ENCODE data around the gene SYCP3. TPM values are rescaled to one million over a fixed set of nuclear protein-coding genes. Genes with fewer than 3 reads are reported as not detected.

Gene SYCP3
- total and polyA plus RNA-seq, 2 donors (not counting 1 experiment from before 2014, with no cell fraction given) = 0.02 to 0.17 TPM

DNA sequence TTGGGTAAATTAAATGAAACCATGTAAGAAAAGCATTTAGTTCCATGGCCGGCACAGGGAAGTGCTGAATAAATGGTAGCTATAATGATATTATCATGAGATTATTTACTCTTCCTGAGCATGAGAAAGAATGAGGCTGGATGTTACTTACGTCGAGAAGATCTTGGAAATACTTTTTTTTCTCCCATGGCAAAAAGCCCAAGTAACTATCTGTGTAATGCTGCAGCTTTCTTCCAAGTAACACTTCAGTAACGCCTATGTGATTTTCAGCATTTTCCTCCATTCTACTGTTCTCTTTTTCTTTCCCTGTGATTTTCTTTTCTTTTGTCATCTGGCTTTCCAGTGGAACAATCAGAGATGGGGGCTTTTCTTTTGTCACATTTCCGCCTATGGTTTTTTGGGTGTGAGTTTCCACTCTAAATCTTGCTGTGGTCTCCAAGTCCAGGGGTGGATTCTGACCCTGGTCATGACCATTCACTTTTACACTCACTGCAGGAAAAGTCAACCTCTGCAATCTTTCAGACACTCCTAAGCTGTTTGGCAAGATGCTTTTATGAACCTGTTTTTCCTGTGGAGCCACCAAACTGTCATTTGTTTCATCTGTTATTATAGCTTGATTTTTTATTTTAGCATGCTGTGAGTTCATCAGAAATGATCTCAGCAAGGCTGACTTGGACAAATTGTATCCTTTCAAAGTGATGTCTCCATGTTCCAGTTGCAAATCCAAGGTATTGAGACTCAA is 25.0 kb upstream of the SYCP3 start:
- H3K27ac ChIP-seq (ENCODE audit: insufficient read depth, low read length) = no peak overlapping the region
- TF ChIP-seq EZH2 (IDR thresholded peaks at IDR 0.05; ENCODE audit: low read length, missing control alignments) = no peak
- TF ChIP-seq, protein P1, sequence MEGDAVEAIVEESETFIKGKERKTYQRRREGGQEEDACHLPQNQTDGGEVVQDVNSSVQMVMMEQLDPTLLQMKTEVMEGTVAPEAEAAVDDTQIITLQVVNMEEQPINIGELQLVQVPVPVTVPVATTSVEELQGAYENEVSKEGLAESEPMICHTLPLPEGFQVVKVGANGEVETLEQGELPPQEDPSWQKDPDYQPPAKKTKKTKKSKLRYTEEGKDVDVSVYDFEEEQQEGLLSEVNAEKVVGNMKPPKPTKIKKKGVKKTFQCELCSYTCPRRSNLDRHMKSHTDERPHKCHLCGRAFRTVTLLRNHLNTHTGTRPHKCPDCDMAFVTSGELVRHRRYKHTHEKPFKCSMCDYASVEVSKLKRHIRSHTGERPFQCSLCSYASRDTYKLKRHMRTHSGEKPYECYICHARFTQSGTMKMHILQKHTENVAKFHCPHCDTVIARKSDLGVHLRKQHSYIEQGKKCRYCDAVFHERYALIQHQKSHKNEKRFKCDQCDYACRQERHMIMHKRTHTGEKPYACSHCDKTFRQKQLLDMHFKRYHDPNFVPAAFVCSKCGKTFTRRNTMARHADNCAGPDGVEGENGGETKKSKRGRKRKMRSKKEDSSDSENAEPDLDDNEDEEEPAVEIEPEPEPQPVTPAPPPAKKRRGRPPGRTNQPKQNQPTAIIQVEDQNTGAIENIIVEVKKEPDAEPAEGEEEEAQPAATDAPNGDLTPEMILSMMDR (conservative IDR thresholded peaks at IDR 0.05 in 1 of 2, IDR thresholded peaks at IDR 0.05 in 1 of 2; ENCODE audit: low read depth in 1 of 2, low read length in 2 of 2) = no peak
- DNase-seq (ENCODE audit: low read depth in 2 of 2) = peak in 1 of 2 donors; percentile 5

DNA sequence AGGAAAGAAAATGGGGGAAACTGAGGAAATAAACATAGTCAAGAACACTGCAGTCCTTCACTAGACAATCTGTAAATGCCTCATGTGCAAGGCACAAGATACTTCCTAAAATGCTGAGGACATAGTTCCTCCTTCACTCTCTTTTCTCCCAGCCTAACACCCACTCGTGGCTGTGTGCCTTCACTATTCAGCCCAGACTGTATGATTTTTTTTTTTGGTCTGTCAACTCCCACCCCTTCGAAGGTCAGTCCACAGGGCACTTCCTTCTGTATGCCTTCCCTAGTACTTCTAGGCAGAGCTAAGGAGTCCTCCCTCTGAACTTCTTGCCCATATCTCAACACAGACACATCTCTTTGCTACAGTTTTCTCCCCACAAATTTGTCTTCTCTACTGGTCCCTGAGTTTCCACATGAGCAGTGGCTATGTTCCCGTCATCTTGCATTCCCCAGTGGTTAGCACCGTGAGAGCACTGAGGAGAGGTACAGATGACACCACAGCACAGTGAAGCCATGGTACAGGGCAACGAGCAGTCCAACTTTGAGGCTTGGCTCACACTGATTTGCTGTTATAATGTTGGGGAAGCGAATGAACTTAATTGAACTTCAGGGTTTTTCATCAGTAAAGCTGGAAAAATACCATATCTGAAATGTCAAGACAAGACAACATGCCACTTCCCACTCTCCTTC is 24.1 kb upstream of the SYCP3 start:
- H3K4me1 ChIP-seq (ENCODE audit: control insufficient read depth, extremely low read depth, insufficient read depth, low read length) = no peaks in the 10 kb centered on the region
- no peaks in the 10 kb centered on the region for H3K9me3 ChIP-seq (ENCODE audit: control insufficient read depth, insufficient read depth, low read depth, low read length)
- no peak overlapping the region for H3K4me3 ChIP-seq (replicated peaks in 1 of 4; ENCODE audit: control extremely low read depth in 1 of 4, insufficient read depth in 1 of 4, low read depth in 3 of 4, low read length in 4 of 4)
- H2AFZ ChIP-seq (ENCODE audit: low read length) = no peak overlapping the region
- H3K36me3 ChIP-seq (ENCODE audit: control insufficient read depth, insufficient read depth, low read length) = peaks cover 2% of the 10 kb centered on the region
- H3K9ac ChIP-seq (ENCODE audit: insufficient read depth, low read length) = no peak overlapping the region
- H4K20me1 ChIP-seq (ENCODE audit: control insufficient read depth, extremely low read depth, insufficient read depth, low read length) = no peaks in the 10 kb centered on the region
- H3K4me2 ChIP-seq (ENCODE audit: extremely low read depth, insufficient read depth, low read length) = no peak overlapping the region
- TF ChIP-seq, protein P1 (conservative IDR thresholded peaks at IDR 0.05 in 1 of 2, IDR thresholded peaks at IDR 0.05 in 1 of 2; ENCODE audit: low read depth in 1 of 2, low read length in 2 of 2) = no peak
- TF ChIP-seq EZH2 (IDR thresholded peaks at IDR 0.05; ENCODE audit: low read length, missing control alignments) = no peak
- no peak for DNase-seq (ENCODE audit: low read depth in 2 of 2)
- no peaks in the 10 kb centered on the region for H3K79me2 ChIP-seq (ENCODE audit: control insufficient read depth, insufficient read depth, low read length)
- H3K27ac ChIP-seq (ENCODE audit: insufficient read depth, low read length) = no peak overlapping the region
- H3K27me3 ChIP-seq (ENCODE audit: control insufficient read depth, insufficient read depth, low read length) = no peaks in the 10 kb centered on the region

More for the DNA sequence above, 25.0 kb upstream of the SYCP3 start:
- Histone ChIP-seq H3K27me3 (ENCODE audit: control insufficient read depth, insufficient read depth, low read length) (no peaks in the 10 kb centered on the region), H3K4me1 (ENCODE audit: control insufficient read depth, extremely low read depth, insufficient read depth, low read length) (no peaks in the 10 kb centered on the region), H3K4me3 (replicated peaks in 1 of 4; ENCODE audit: control extremely low read depth in 1 of 4, insufficient read depth in 1 of 4, low read depth in 3 of 4, low read length in 4 of 4) (no peak overlapping the region), H3K9ac (ENCODE audit: insufficient read depth, low read length) (no peak overlapping the region), H3K4me2 (ENCODE audit: extremely low read depth, insufficient read depth, low read length) (no peak overlapping the region), H2AFZ (ENCODE audit: low read length) (no peak overlapping the region), H3K9me3 (ENCODE audit: control insufficient read depth, insufficient read depth, low read depth, low read length) (no peaks in the 10 kb centered on the region), H3K36me3 (ENCODE audit: control insufficient read depth, insufficient read depth, low read length) (no peaks in the 10 kb centered on the region), H3K79me2 (ENCODE audit: control insufficient read depth, insufficient read depth, low read length) (no peaks in the 10 kb centered on the region), H4K20me1 (ENCODE audit: control insufficient read depth, extremely low read depth, insufficient read depth, low read length) (no peaks in the 10 kb centered on the region)

DNA sequence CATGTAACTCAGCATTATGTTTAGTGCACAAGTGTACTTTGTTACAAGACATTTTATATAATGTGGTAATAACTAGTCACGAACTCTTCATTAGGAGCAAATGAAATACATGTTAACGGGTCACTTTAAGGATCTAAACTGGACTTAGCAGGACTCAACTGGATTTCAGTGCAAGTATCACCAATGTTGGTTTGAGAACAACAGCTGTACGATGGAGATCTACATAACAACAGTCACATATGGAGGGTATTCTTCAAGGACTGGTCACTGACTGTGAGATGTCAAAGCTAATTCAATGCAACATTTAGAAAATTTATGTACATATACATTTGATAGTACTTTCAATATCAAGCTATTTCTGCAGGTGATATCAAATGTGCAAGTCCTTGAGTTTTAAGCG is 22.5 kb upstream of the SYCP3 start:
- no peak for TF ChIP-seq EZH2 (IDR thresholded peaks at IDR 0.05; ENCODE audit: low read length, missing control alignments)
- no peaks in the 10 kb centered on the region for H3K9me3 ChIP-seq (ENCODE audit: control insufficient read depth, insufficient read depth, low read depth, low read length)
- H2AFZ ChIP-seq (ENCODE audit: low read length) = no peak overlapping the region
- H3K9ac ChIP-seq (ENCODE audit: insufficient read depth, low read length) = no peak overlapping the region
- no peak overlapping the region for H3K4me2 ChIP-seq (ENCODE audit: extremely low read depth, insufficient read depth, low read length)
- no peak overlapping the region for H3K27ac ChIP-seq (ENCODE audit: insufficient read depth, low read length)
- no peak for DNase-seq (ENCODE audit: low read depth in 2 of 2)
- no peak overlapping the region for H3K4me3 ChIP-seq (replicated peaks in 1 of 4; ENCODE audit: control extremely low read depth in 1 of 4, insufficient read depth in 1 of 4, low read depth in 3 of 4, low read length in 4 of 4)
- H3K4me1 ChIP-seq (ENCODE audit: control insufficient read depth, extremely low read depth, insufficient read depth, low read length) = no peaks in the 10 kb centered on the region
- H4K20me1 ChIP-seq (ENCODE audit: control insufficient read depth, extremely low read depth, insufficient read depth, low read length) = no peaks in the 10 kb centered on the region
- H3K27me3 ChIP-seq (ENCODE audit: control insufficient read depth, insufficient read depth, low read length) = no peaks in the 10 kb centered on the region
- peaks cover 2% of the 10 kb centered on the region for H3K36me3 ChIP-seq (ENCODE audit: control insufficient read depth, insufficient read depth, low read length)
- no peaks in the 10 kb centered on the region for H3K79me2 ChIP-seq (ENCODE audit: control insufficient read depth, insufficient read depth, low read length)
